H9 (cell line): Measurements from ENCODE around the gene DPF1. TPM values are rescaled to one million over a fixed set of nuclear protein-coding genes. Genes with fewer than 3 reads are reported as not detected.

Experiments used
- DNase-seq: peaks from one replicate; pipeline ENCODE4 v3.0.0-alpha.2; 2017
- H2AFZ ChIP-seq: one replicate; pipeline ENCODE4 v1.6.1; 2013; ENCODE audit warnings: mild to moderate bottlenecking, low read length, control low read depth, moderate library complexity
- H2AK5ac ChIP-seq: 2 replicates; pipeline ENCODE4 v1.6.1; 2013; ENCODE audit warnings: low read length, control low read depth, mixed read lengths; ENCODE audit not compliant: insufficient read length
- H2BK120ac ChIP-seq: one replicate; pipeline ENCODE4 v1.6.1; 2013; ENCODE audit warnings: low read depth, mild to moderate bottlenecking, low read length, control low read depth, inconsistent platforms; ENCODE audit not compliant: poor library complexity, severe bottlenecking
- H2BK12ac ChIP-seq: 2 replicates; pipeline ENCODE4 v1.6.1; 2013; ENCODE audit warnings: low read length, control low read depth, mixed read lengths, low read depth; ENCODE audit not compliant: insufficient read length
- H2BK15ac ChIP-seq: 2 replicates; pipeline ENCODE4 v1.6.1; 2013; ENCODE audit warnings: low read depth, low read length, control low read depth
- H2BK20ac ChIP-seq: one replicate; pipeline ENCODE4 v1.6.1; 2013; ENCODE audit warnings: low read depth, mild to moderate bottlenecking, low read length, control low read depth, inconsistent platforms; ENCODE audit not compliant: poor library complexity, severe bottlenecking
- H2BK5ac ChIP-seq: 2 replicates; pipeline ENCODE4 v1.6.1; 2013; ENCODE audit warnings: low read length, control low read depth, mixed read lengths; ENCODE audit not compliant: insufficient read length
- H3K14ac ChIP-seq: 2 replicates; pipeline ENCODE4 v1.6.1; 2013; ENCODE audit warnings: low read length, control low read depth; ENCODE audit not compliant: insufficient read depth
- H3K18ac ChIP-seq: 2 replicates; pipeline ENCODE4 v1.6.1; 2013; ENCODE audit warnings: low read depth, mild to moderate bottlenecking, mixed read lengths, low read length, control low read depth; ENCODE audit not compliant: insufficient read length
- H3K23ac ChIP-seq: 2 replicates; pipeline ENCODE4 v1.6.1; 2013; ENCODE audit warnings: low read length, control low read depth, mixed read lengths, low read depth; ENCODE audit not compliant: insufficient read length
- H3K23me2 ChIP-seq: 2 replicates; pipeline ENCODE4 v1.6.1; 2013; ENCODE audit warnings: low read depth, mild to moderate bottlenecking, mixed read lengths, low read length, control low read depth; ENCODE audit not compliant: insufficient read length, poor library complexity, severe bottlenecking
- H3K27ac ChIP-seq: 2 replicates; pipeline ENCODE4 v1.5.1; 2013; ENCODE audit warnings: low read length, control low read depth, mixed read lengths, low read depth; ENCODE audit not compliant: insufficient read length
- H3K27me3 ChIP-seq: 2 replicates; pipeline ENCODE4 v1.6.1; 2013; ENCODE audit warnings: low read length, control low read depth, inconsistent platforms; ENCODE audit not compliant: insufficient read depth
- H3K4ac ChIP-seq: 2 replicates; pipeline ENCODE4 v1.6.1; 2013; ENCODE audit warnings: low read depth, mild to moderate bottlenecking, control low read depth, inconsistent platforms, low read length, moderate library complexity
- H3K4me1 ChIP-seq: 2 replicates; pipeline ENCODE4 v1.6.1; 2013; ENCODE audit warnings: low read length, control low read depth, inconsistent platforms; ENCODE audit not compliant: insufficient read depth
- H3K4me2 ChIP-seq: 2 replicates; pipeline ENCODE4 v1.6.1; 2013; ENCODE audit warnings: low read length, control low read depth, mixed read lengths; ENCODE audit not compliant: insufficient read length, insufficient read depth
- H3K56ac ChIP-seq: 2 replicates; pipeline ENCODE4 v1.6.1; 2013; ENCODE audit warnings: low read depth, mild to moderate bottlenecking, mixed read lengths, low read length, control low read depth; ENCODE audit not compliant: insufficient read length
- H3K79me1 ChIP-seq: 2 replicates; pipeline ENCODE4 v1.6.1; 2013; ENCODE audit warnings: low read depth, mild to moderate bottlenecking, moderate library complexity, low read length, control low read depth, inconsistent platforms; ENCODE audit not compliant: insufficient read depth, poor library complexity, severe bottlenecking
- H3K79me2 ChIP-seq: 2 replicates; pipeline ENCODE4 v1.6.1; 2013; ENCODE audit warnings: low read length, control low read depth, inconsistent platforms; ENCODE audit not compliant: insufficient read depth
- H3K9ac ChIP-seq: 2 replicates; pipeline ENCODE4 v1.6.1; 2013; ENCODE audit warnings: low read length, control low read depth, mixed read lengths; ENCODE audit not compliant: insufficient read length; ENCODE audit errors: extremely low read depth
- H3K9me3 ChIP-seq: one replicate; pipeline ENCODE4 v1.6.1; 2013; ENCODE audit warnings: low read depth, low read length, inconsistent platforms; ENCODE audit not compliant: control insufficient read depth
- H3T11ph ChIP-seq: one replicate; pipeline ENCODE4 v1.6.1; 2013; ENCODE audit warnings: mild to moderate bottlenecking, low read length, control low read depth, inconsistent platforms
- H4K20me1 ChIP-seq: one replicate; pipeline ENCODE4 v1.6.1; 2013; ENCODE audit not compliant: control insufficient read depth, insufficient read length, insufficient read depth
- H4K5ac ChIP-seq: 2 replicates; pipeline ENCODE4 v1.6.1; 2013; ENCODE audit warnings: low read depth, mild to moderate bottlenecking, mixed read lengths, low read length, control low read depth; ENCODE audit not compliant: insufficient read length
- H4K8ac ChIP-seq: replicated peaks from 2 replicates; pipeline ENCODE4 v1.6.1; 2013; ENCODE audit warnings: low read length, control low read depth, mixed read lengths, low read depth; ENCODE audit not compliant: insufficient read length
- H4K91ac ChIP-seq: 2 replicates; pipeline ENCODE4 v1.6.1; 2013; ENCODE audit warnings: low read depth, mild to moderate bottlenecking, moderate library complexity, mixed read lengths, low read length, control low read depth; ENCODE audit not compliant: insufficient read length
- H3K27ac Mint-ChIP-seq, 3 experiments: 2 replicates in 2 of 3; 3 replicates in 1 of 3; pipeline ENCODE4 v1.8.0; 2020 to 2021; ENCODE audit warnings: mixed read lengths in 3 of 3, mild to moderate bottlenecking in 1 of 3, moderate library complexity in 1 of 3
- H3K27me3 Mint-ChIP-seq: 2 replicates; pipeline ENCODE4 v1.8.0; 2021; ENCODE audit warnings: low read depth, mild to moderate bottlenecking, moderate library complexity, mixed read lengths
- H3K36me3 Mint-ChIP-seq, 3 experiments: 2 replicates in 2 of 3; 3 replicates in 1 of 3; pipeline ENCODE4 v1.8.0; 2020 to 2021; ENCODE audit warnings: low read depth in 3 of 3, mixed read lengths in 3 of 3; ENCODE audit not compliant: insufficient read depth in 1 of 3
- H3K4me1 Mint-ChIP-seq, 2 experiments: 2 replicates each; pipeline ENCODE4 v1.8.0; 2020; ENCODE audit warnings: mixed read lengths in 2 of 2
- H3K4me3 Mint-ChIP-seq, 2 experiments: 2 replicates in 1 of 2; 3 replicates in 1 of 2; pipeline ENCODE4 v1.8.0; 2020 to 2021; ENCODE audit warnings: mild to moderate bottlenecking in 2 of 2, mixed read lengths in 2 of 2, moderate library complexity in 1 of 2
- H3K9me3 Mint-ChIP-seq, 2 experiments: 2 replicates in 1 of 2; 3 replicates in 1 of 2; pipeline ENCODE4 v1.8.0; 2020; ENCODE audit warnings: mild to moderate bottlenecking in 2 of 2, mixed read lengths in 2 of 2, moderate library complexity in 1 of 2
- WGBS: extraction: QIAGEN DNeasy Blood & Tissue Kit; methylation state at CpG from one replicate; pipeline ENCODE4 v1.1.7; 2013; ENCODE audit warnings: missing lambda C conversion rate, low lambda C conversion rate, mixed read lengths; ENCODE audit not compliant: insufficient read length; ENCODE audit errors: extremely low coverage; 5-methylcytosine and 5-hydroxymethylcytosine counted together
- total RNA-seq: library from RNA; stranded (reverse); gene quantifications from 2 replicates; pipeline ENCODE4 v1.2.1, GENCODE V29; 2021
- TF ChIP-seq, protein P1 (sequence below): fragments of 200-600 bp; sonication (generic); conservative IDR thresholded peaks from 3 replicates; pipeline ENCODE4 v1.8.0; 2021; ENCODE audit warnings: antibody characterized with exemption, mild to moderate bottlenecking

Gene DPF1
- total RNA-seq, 1 experiment from 2014 or later: 12.0 TPM

- no peaks in the 10 kb centered on the region for H3K79me1 ChIP-seq
- H4K5ac ChIP-seq: no peak overlapping the region
- H3K9ac ChIP-seq: no peak overlapping the region
- peak; percentile 60 for DNase-seq
- H3K23ac ChIP-seq: no peak overlapping the region
- no peak overlapping the region for H3K18ac ChIP-seq
- H4K91ac ChIP-seq: no peak overlapping the region
- Mint-ChIP-seq H3K27ac (no peak overlapping the region), H3K4me1 (peaks cover 24 to 52% of the 10 kb centered on the region in 2 experiments), H3K9me3 (no peaks in the 10 kb centered on the region; a peak in 1 of 5 replicates), H3K4me3 (peak overlapping the region; percentile 53 to 65; a peak in 4 of 5 replicates), H3K36me3 (peaks cover 3 to 12% (median 10%) of the 10 kb centered on the region in 3 experiments; a peak in 4 of 7 replicates), H3K27me3 (peaks cover 24% of the 10 kb centered on the region)
- no peaks in the 10 kb centered on the region for H4K20me1 ChIP-seq
- no peak overlapping the region for H2AFZ ChIP-seq
- no peak overlapping the region for H3K14ac ChIP-seq
- no peak overlapping the region for H4K8ac ChIP-seq
- peaks cover 20% of the 10 kb centered on the region for H3K23me2 ChIP-seq
- no peaks in the 10 kb centered on the region for H3K27me3 ChIP-seq
- H2AK5ac ChIP-seq: no peak overlapping the region
- H3K9me3 ChIP-seq: no peaks in the 10 kb centered on the region
- no peaks in the 10 kb centered on the region for H3K4me1 ChIP-seq
- no peak overlapping the region for H2BK120ac ChIP-seq
- H2BK5ac ChIP-seq: no peak overlapping the region
- no peak overlapping the region for H3T11ph ChIP-seq
- H2BK12ac ChIP-seq: no peak overlapping the region
- H3K4me2 ChIP-seq: peak overlapping the region; percentile 16
- no peak overlapping the region for H3K27ac ChIP-seq
- no peak overlapping the region for H2BK15ac ChIP-seq
- TF ChIP-seq, protein P1, sequence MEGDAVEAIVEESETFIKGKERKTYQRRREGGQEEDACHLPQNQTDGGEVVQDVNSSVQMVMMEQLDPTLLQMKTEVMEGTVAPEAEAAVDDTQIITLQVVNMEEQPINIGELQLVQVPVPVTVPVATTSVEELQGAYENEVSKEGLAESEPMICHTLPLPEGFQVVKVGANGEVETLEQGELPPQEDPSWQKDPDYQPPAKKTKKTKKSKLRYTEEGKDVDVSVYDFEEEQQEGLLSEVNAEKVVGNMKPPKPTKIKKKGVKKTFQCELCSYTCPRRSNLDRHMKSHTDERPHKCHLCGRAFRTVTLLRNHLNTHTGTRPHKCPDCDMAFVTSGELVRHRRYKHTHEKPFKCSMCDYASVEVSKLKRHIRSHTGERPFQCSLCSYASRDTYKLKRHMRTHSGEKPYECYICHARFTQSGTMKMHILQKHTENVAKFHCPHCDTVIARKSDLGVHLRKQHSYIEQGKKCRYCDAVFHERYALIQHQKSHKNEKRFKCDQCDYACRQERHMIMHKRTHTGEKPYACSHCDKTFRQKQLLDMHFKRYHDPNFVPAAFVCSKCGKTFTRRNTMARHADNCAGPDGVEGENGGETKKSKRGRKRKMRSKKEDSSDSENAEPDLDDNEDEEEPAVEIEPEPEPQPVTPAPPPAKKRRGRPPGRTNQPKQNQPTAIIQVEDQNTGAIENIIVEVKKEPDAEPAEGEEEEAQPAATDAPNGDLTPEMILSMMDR: no peak
- no peaks in the 10 kb centered on the region for H3K79me2 ChIP-seq
- WGBS: no CpG with 5 or more reads among the region's 15 CpGs
- no peak overlapping the region for H2BK20ac ChIP-seq
- no peak overlapping the region for H3K4ac ChIP-seq
- H3K56ac ChIP-seq: no peak overlapping the region
Measured at GRCh38 chr19:38211766-38212165, 12.3 kb downstream of the DPF1 start.
